NOMO-1 (cell line): ENCODE data around the gene FUT3.

ENCODE experiments used
- DNase-seq, 2 experiments: peaks; one replicate each; lab custom pipeline; 2025; ENCODE audit not compliant: unreplicated experiment in 2 of 2; lab: John Stamatoyannopoulos, UW

Gene FUT3

GRCh38 chr19:5804516-5805461 is 46.5 kb downstream of the FUT3 start, which contains the start of gene NRTN:
NRTN (plus strand) TSS chr19:5805067; CDS start chr19:5824166, 19,099 bp downstream.
- no peak for DNase-seq

GRCh38 chr19:5803752-5804515 is 47.3 kb downstream of the FUT3 start:
- DNase-seq = peak; percentile 92 to 94

- DNase-seq = peak in 1 of 2 experiments; percentile 10
Measured at GRCh38 chr19:5803441-5803751, 47.9 kb downstream of the FUT3 start.

GRCh38 chr19:5801796-5802619 is 49.2 kb downstream of the FUT3 start:
- no peak for DNase-seq

GRCh38 chr19:5800361-5801270 is 50.6 kb downstream of the FUT3 start:
- DNase-seq = no peak

- DNase-seq = no peak
Measured at GRCh38 chr19:5799247-5800241, 51.7 kb downstream of the FUT3 start.

GRCh38 chr19:5798244-5798643 is 53.0 kb downstream of the FUT3 start:
- DNase-seq = no peak

- DNase-seq = no peak
Measured at GRCh38 chr19:5795382-5795919, 55.8 kb downstream of the FUT3 start.

- no peak for DNase-seq
Measured at GRCh38 chr19:5793188-5793587, 58.1 kb downstream of the FUT3 start.
